HepG2 (cell line): ENCODE data around the gene INAFM1. TPM values are rescaled to one million over a fixed set of nuclear protein-coding genes. Genes with fewer than 3 reads are reported as not detected.

Source experiments
- ARNT2 ChIP-seq: sonication (generic); formaldehyde crosslinking; IDR thresholded peaks from 2 replicates; pipeline ENCODE4 v1.8.0; 2022; ENCODE audit warnings: mild to moderate bottlenecking, low read depth, missing genetic modification reagents, moderate library complexity
- ATF1 ChIP-seq: IDR thresholded peaks from 2 replicates; pipeline ENCODE4 v1.6.1; 2016; ENCODE audit warnings: mild to moderate bottlenecking, control low read depth
- CENPBD1 ChIP-seq: sonication (generic); formaldehyde crosslinking; IDR thresholded peaks from 2 replicates; pipeline ENCODE4 v1.8.0; 2022; ENCODE audit warnings: missing genetic modification reagents, low read depth, mild to moderate bottlenecking, borderline replicate concordance
- DMAP1 ChIP-seq: IDR thresholded peaks from 2 replicates; pipeline ENCODE4 v1.6.1; 2016
- FOSL2 ChIP-seq: sonication (generic); formaldehyde crosslinking; IDR thresholded peaks from 2 replicates; pipeline ENCODE4 v1.4.0; 2020; ENCODE audit warnings: missing genetic modification reagents
- FOXP4 ChIP-seq: sonication (generic); formaldehyde crosslinking; IDR thresholded peaks from 2 replicates; pipeline ENCODE4 v1.4.0; 2020; ENCODE audit warnings: missing genetic modification reagents
- HOXA7 ChIP-seq: sonication (generic); formaldehyde crosslinking; IDR thresholded peaks from 2 replicates; pipeline ENCODE4 v1.8.1; 2022; ENCODE audit warnings: mild to moderate bottlenecking, missing genetic modification reagents, moderate library complexity
- HOXA9 ChIP-seq: sonication (generic); formaldehyde crosslinking; IDR thresholded peaks from 2 replicates; pipeline ENCODE4 v1.8.1; 2022; ENCODE audit warnings: missing genetic modification reagents, mild to moderate bottlenecking, moderate library complexity, borderline replicate concordance
- KLF16 ChIP-seq, 2 experiments: sonication (generic) in 1 of 2; formaldehyde crosslinking in 1 of 2; IDR thresholded peaks; 2 replicates each; pipeline versions ENCODE4 v1.6.1 to v1.8.0; 2016 to 2023; ENCODE audit warnings: missing genetic modification reagents in 2 of 2, missing compliant biosample characterization in 1 of 2
- MNT ChIP-seq: fragments of 450-650 bp; IDR thresholded peaks from 2 replicates; pipeline ENCODE4 v1.6.1; 2016
- NFE2 ChIP-seq: sonication (generic); formaldehyde crosslinking; IDR thresholded peaks from 2 replicates; pipeline ENCODE4 v1.4.0; 2020; ENCODE audit warnings: missing genetic modification reagents
- TBX2 ChIP-seq: sonication (generic); formaldehyde crosslinking; IDR thresholded peaks from 2 replicates; pipeline ENCODE4 v1.5.0; 2020; ENCODE audit warnings: missing genetic modification reagents, mild to moderate bottlenecking, borderline replicate concordance
- ZBTB8A ChIP-seq: sonication (generic); formaldehyde crosslinking; IDR thresholded peaks from 2 replicates; pipeline ENCODE4 v1.4.0; 2020; ENCODE audit warnings: mild to moderate bottlenecking, low read depth, missing genetic modification reagents, borderline replicate concordance
- ZNF343 ChIP-seq: sonication (generic); formaldehyde crosslinking; IDR thresholded peaks from 2 replicates; pipeline ENCODE4 v1.4.0; 2020; ENCODE audit warnings: mild to moderate bottlenecking, missing genetic modification reagents
- ZNF513 ChIP-seq: sonication (generic); formaldehyde crosslinking; conservative IDR thresholded peaks from 2 replicates; pipeline ENCODE4 v1.5.0; 2020; ENCODE audit warnings: missing genetic modification reagents
- ZNF549 ChIP-seq: sonication (generic); formaldehyde crosslinking; IDR thresholded peaks from 2 replicates; pipeline ENCODE4 v1.5.0; 2020; ENCODE audit warnings: missing genetic modification reagents
- ZNF557 ChIP-seq: sonication (generic); formaldehyde crosslinking; IDR thresholded peaks from 2 replicates; pipeline ENCODE4 v1.4.0; 2020; ENCODE audit warnings: missing genetic modification reagents
- ZNF589 ChIP-seq: sonication (generic); formaldehyde crosslinking; conservative IDR thresholded peaks from 2 replicates; pipeline ENCODE4 v1.8.0; 2022; ENCODE audit warnings: mild to moderate bottlenecking, moderate library complexity, missing genetic modification reagents
- ZNF614 ChIP-seq: IDR thresholded peaks from 2 replicates; pipeline ENCODE4 v1.6.1; 2018; ENCODE audit warnings: missing biosample characterization, missing genetic modification reagents, inconsistent platforms, borderline replicate concordance
- ZNF687 ChIP-seq: sonication (generic); formaldehyde crosslinking; IDR thresholded peaks from 2 replicates; pipeline ENCODE4 v1.5.1; 2020; ENCODE audit warnings: mild to moderate bottlenecking, missing genetic modification reagents, moderate library complexity
- ZNF891 ChIP-seq: sonication (generic); formaldehyde crosslinking; IDR thresholded peaks from 2 replicates; pipeline ENCODE4 v1.5.0; 2020; ENCODE audit warnings: mild to moderate bottlenecking, missing genetic modification reagents
- ZSCAN21 ChIP-seq: sonication (generic); formaldehyde crosslinking; IDR thresholded peaks from 2 replicates; pipeline ENCODE4 v1.8.0; 2022; ENCODE audit warnings: mild to moderate bottlenecking, missing genetic modification reagents, moderate library complexity, borderline replicate concordance
- polyA plus RNA-seq, 8 experiments: library from polyadenylated mRNA; depleted of rRNA in 3 of 8; stranded (reverse) in 7 of 8; unstranded in 1 of 8; fragments of >200 nt; fragmentation: Illumina TruSeq in 4 of 8; extraction: Trizol in 4 of 8; gene quantifications; 2 replicates each; pipeline versions ENCODE4 v1.2.1 to v1.2.3, GENCODE V29; 2011 to 2016; ENCODE audit warnings: low read depth in 4 of 8, missing spikeins in 1 of 8, mixed read lengths in 1 of 8; ENCODE audit not compliant: insufficient read depth in 1 of 8
- total RNA-seq, 5 experiments: library from RNA; depleted of rRNA; stranded (reverse); fragments of >200 nt; fragmentation: Illumina TruSeq; extraction: Trizol; gene quantifications; 2 replicates each; pipeline ENCODE4 v1.2.3, GENCODE V29; 2016; ENCODE audit warnings: low read depth in 1 of 5

INAFM1 gene
- total and polyA plus RNA-seq, 2 of the 13 experiments (the other 11 are each of a cell fraction or from before 2014, with no cell fraction given): 0.88 to 1.9 TPM

GRCh38 chr19:47305309-47305751 lies 30.6 kb downstream of the INAFM1 start (continued):
- no peak for TF ChIP-seq ARNT2 (CRISPR knock-in tag)
- no peak for TF ChIP-seq ZNF891 (CRISPR knock-in tag)
- no peak for TF ChIP-seq HOXA9 (CRISPR knock-in tag)
- no peak for TF ChIP-seq ZNF343 (CRISPR knock-in tag)
- no peak for TF ChIP-seq ZNF589 (CRISPR knock-in tag)
- no peak for TF ChIP-seq ZNF513
- peak; percentile 15; the same call in 1 of the 2 replicates for TF ChIP-seq ZNF687 (CRISPR knock-in tag)
- no peak for TF ChIP-seq ZSCAN21 (CRISPR knock-in tag)
- peak; percentile 49; the same call in 1 of the 2 replicates for TF ChIP-seq TBX2 (CRISPR knock-in tag)
- 0 out of 2 replicates have a peak, but pooled peaks have one; percentile 25 for TF ChIP-seq FOXP4 (CRISPR knock-in tag)
- TF ChIP-seq NFE2 (CRISPR knock-in tag): no peak
- TF ChIP-seq ATF1 (CRISPR knock-in tag): no peak
- 0 out of 2 replicates have a peak, but pooled peaks have one; percentile 70 for TF ChIP-seq ZNF614 (CRISPR knock-in tag)
- TF ChIP-seq MNT: peak; percentile 78
- TF ChIP-seq ZNF557 (CRISPR knock-in tag): no peak
- peak; percentile 45; the same call in 1 of the 2 replicates for TF ChIP-seq DMAP1 (CRISPR knock-in tag)
- TF ChIP-seq ZBTB8A (CRISPR knock-in tag): no peak
- TF ChIP-seq FOSL2 (CRISPR knock-in tag): peak; percentile 80
- TF ChIP-seq KLF16 (CRISPR knock-in tag; IDR thresholded peaks at IDR 0.05): no peak; a peak in 1 of 4 replicates
- TF ChIP-seq CENPBD1 (CRISPR knock-in tag): no peak
- no peak for TF ChIP-seq HOXA7 (CRISPR knock-in tag)
- no peak for TF ChIP-seq ZNF549 (CRISPR knock-in tag)
